Colonic mucosa (tissue), 4 donors: ENCODE data around the gene ATF7. TPM values are rescaled to one million over a fixed set of nuclear protein-coding genes. Genes with fewer than 3 reads are reported as not detected.

ENCODE experiments used
- DNase-seq: peaks from one replicate; pipeline ENCODE4 v3.0.0-alpha.2; 2020
- H3K27ac ChIP-seq: fragments of 200-600 bp; one replicate; pipeline ENCODE4 v1.8.0; 2021
- H3K27me3 ChIP-seq: fragments of 200-600 bp; one replicate; pipeline ENCODE4 v1.8.0; 2021
- H3K36me3 ChIP-seq: fragments of 200-600 bp; one replicate; pipeline ENCODE4 v1.8.0; 2021
- H3K4me1 ChIP-seq: fragments of 200-600 bp; one replicate; pipeline ENCODE4 v1.8.0; 2021; ENCODE audit warnings: mild to moderate bottlenecking
- H3K4me3 ChIP-seq: fragments of 200-600 bp; one replicate; pipeline ENCODE4 v1.8.0; 2021
- H3K9ac ChIP-seq, 2 donors: one replicate each; pipeline ENCODE4 v1.7.0; 2013; ENCODE audit warnings: control low read depth in 2 of 2, low read depth in 2 of 2, low read length in 2 of 2
- H3K9me3 ChIP-seq: fragments of 200-600 bp; one replicate; pipeline ENCODE4 v1.8.0; 2021
- CTCF ChIP-seq: fragments of 200-600 bp; IDR thresholded peaks from one replicate; pipeline ENCODE4 v1.8.0; 2022; ENCODE audit warnings: antibody characterized with exemption, mild to moderate bottlenecking
- intact Hi-C: fragments of 100-400 bp; cut with DNase I; formaldehyde crosslinking; loops from one replicate; pipeline ENCODE4 v1.14.1; 2022
- total RNA-seq, 2 donors: library from RNA; stranded (reverse); fragmentation: NEBNext Ultra II Directional in 1 of 2; extraction: Animal tissue kit (Norgen Biotek cat#: 25700) in 1 of 2; gene quantifications; one replicate each; pipeline ENCODE4 v1.2.1, GENCODE V29; 2021
- donor health status: healthy.
- donor health status: DM: no; HTN: no; CAD: no.
- donor health status: DM: no; HTN: no; CAD: no.

Gene ATF7
- total RNA-seq, 2 donors from 2014 or later: 31.1 to 38.5 TPM

- TF ChIP-seq CTCF: no peak
- Histone ChIP-seq H3K27ac (peak overlapping the region; percentile 60), H3K4me3 (no peak overlapping the region), H3K27me3 (no peaks in the 10 kb centered on the region), H3K9me3 (no peaks in the 10 kb centered on the region), H3K4me1 (peaks cover 10% of the 10 kb centered on the region), H3K36me3 (no peaks in the 10 kb centered on the region), H3K9ac (peak overlapping the region in 1 of 2 donors; percentile 17)
- intact Hi-C loops: no loop called here
- DNase-seq: peak; percentile 33
Measured at GRCh38 chr12:53591301-53592206, 34.6 kb downstream of the ATF7 start.

GRCh38 chr12:53590652-53591051 is 35.5 kb downstream of the ATF7 start:
- no peak for TF ChIP-seq CTCF
- peaks cover 10% of the 10 kb centered on the region for H3K4me1 ChIP-seq
- intact Hi-C loops: no loop called here
- DNase-seq: no peak
- no peaks in the 10 kb centered on the region for H3K27me3 ChIP-seq
- H3K36me3 ChIP-seq: no peaks in the 10 kb centered on the region
- peak overlapping the region; percentile 60 for H3K27ac ChIP-seq
- no peak overlapping the region for H3K9ac ChIP-seq
- H3K4me3 ChIP-seq: no peak overlapping the region
- no peaks in the 10 kb centered on the region for H3K9me3 ChIP-seq

- Histone ChIP-seq H3K4me1 (peaks cover 10% of the 10 kb centered on the region), H3K4me3 (no peak overlapping the region), H3K36me3 (no peaks in the 10 kb centered on the region), H3K27me3 (no peaks in the 10 kb centered on the region), H3K9ac (no peak overlapping the region), H3K9me3 (no peaks in the 10 kb centered on the region), H3K27ac (no peak overlapping the region)
- DNase-seq: no peak
- TF ChIP-seq CTCF: no peak
- intact Hi-C loops: no loop called here
Measured at GRCh38 chr12:53589915-53590314, 36.3 kb downstream of the ATF7 start.

GRCh38 chr12:53589423-53589822 is 36.8 kb downstream of the ATF7 start:
- Histone ChIP-seq H3K4me3 (no peak overlapping the region), H3K27ac (no peak overlapping the region), H3K9ac (no peak overlapping the region), H3K4me1 (peaks cover 10% of the 10 kb centered on the region), H3K27me3 (no peaks in the 10 kb centered on the region), H3K9me3 (no peaks in the 10 kb centered on the region), H3K36me3 (no peaks in the 10 kb centered on the region)
- no peak for DNase-seq
- intact Hi-C loops: no loop called here
- TF ChIP-seq CTCF: no peak

GRCh38 chr12:53588123-53588522 is 38.1 kb downstream of the ATF7 start:
- no peak for TF ChIP-seq CTCF
- intact Hi-C loops: no loop called here
- Histone ChIP-seq H3K4me3 (no peak overlapping the region), H3K36me3 (no peaks in the 10 kb centered on the region), H3K9me3 (no peaks in the 10 kb centered on the region), H3K4me1 (peaks cover 10% of the 10 kb centered on the region), H3K27ac (no peak overlapping the region), H3K9ac (no peak overlapping the region), H3K27me3 (no peaks in the 10 kb centered on the region)
- no peak for DNase-seq
